ENCODE measurements around the gene CCDC127.

The CCDC127 gene

GRCh38 chr5:154826-155225, 63.1 kb downstream of the CCDC127 start:
- no peak for DNase-seq (ENCODE audit: extremely low read depth, insufficient read length)
- no peaks in the 10 kb centered on the region for H3K27me3 ChIP-seq (replicated peaks; ENCODE audit: control insufficient read depth, insufficient read depth, low read length)
- H3K4me3 ChIP-seq (replicated peaks; ENCODE audit: low read depth, low read length): no peak overlapping the region
- no peaks in the 10 kb centered on the region for H3K36me3 ChIP-seq (ENCODE audit: control insufficient read depth, insufficient read depth, low read length)
- TF ChIP-seq, protein P1, sequence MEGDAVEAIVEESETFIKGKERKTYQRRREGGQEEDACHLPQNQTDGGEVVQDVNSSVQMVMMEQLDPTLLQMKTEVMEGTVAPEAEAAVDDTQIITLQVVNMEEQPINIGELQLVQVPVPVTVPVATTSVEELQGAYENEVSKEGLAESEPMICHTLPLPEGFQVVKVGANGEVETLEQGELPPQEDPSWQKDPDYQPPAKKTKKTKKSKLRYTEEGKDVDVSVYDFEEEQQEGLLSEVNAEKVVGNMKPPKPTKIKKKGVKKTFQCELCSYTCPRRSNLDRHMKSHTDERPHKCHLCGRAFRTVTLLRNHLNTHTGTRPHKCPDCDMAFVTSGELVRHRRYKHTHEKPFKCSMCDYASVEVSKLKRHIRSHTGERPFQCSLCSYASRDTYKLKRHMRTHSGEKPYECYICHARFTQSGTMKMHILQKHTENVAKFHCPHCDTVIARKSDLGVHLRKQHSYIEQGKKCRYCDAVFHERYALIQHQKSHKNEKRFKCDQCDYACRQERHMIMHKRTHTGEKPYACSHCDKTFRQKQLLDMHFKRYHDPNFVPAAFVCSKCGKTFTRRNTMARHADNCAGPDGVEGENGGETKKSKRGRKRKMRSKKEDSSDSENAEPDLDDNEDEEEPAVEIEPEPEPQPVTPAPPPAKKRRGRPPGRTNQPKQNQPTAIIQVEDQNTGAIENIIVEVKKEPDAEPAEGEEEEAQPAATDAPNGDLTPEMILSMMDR (IDR thresholded peaks at IDR 0.05; ENCODE audit: insufficient read depth, low read length, poor library complexity, severe bottlenecking): no peak

- Histone ChIP-seq H3K4me3 (replicated peaks; ENCODE audit: low read depth, low read length) (no peak overlapping the region), H3K36me3 (ENCODE audit: control insufficient read depth, insufficient read depth, low read length) (no peaks in the 10 kb centered on the region), H3K27me3 (replicated peaks; ENCODE audit: control insufficient read depth, insufficient read depth, low read length) (no peaks in the 10 kb centered on the region)
- no peak for DNase-seq (ENCODE audit: extremely low read depth, insufficient read length)
- TF ChIP-seq, protein P1 (IDR thresholded peaks at IDR 0.05; ENCODE audit: insufficient read depth, low read length, poor library complexity, severe bottlenecking): no peak
Observed at GRCh38 chr5:154236-154635, 63.7 kb downstream of the CCDC127 start.

GRCh38 chr5:153256-153655, 64.7 kb downstream of the CCDC127 start:
- Histone ChIP-seq H3K27me3 (replicated peaks; ENCODE audit: control insufficient read depth, insufficient read depth, low read length) (no peaks in the 10 kb centered on the region), H3K36me3 (ENCODE audit: control insufficient read depth, insufficient read depth, low read length) (no peaks in the 10 kb centered on the region), H3K4me3 (replicated peaks; ENCODE audit: low read depth, low read length) (no peak overlapping the region)
- no peak for DNase-seq (ENCODE audit: extremely low read depth, insufficient read length)
- TF ChIP-seq, protein P1 (IDR thresholded peaks at IDR 0.05; ENCODE audit: insufficient read depth, low read length, poor library complexity, severe bottlenecking): no peak

- Histone ChIP-seq H3K27me3 (replicated peaks; ENCODE audit: control insufficient read depth, insufficient read depth, low read length) (no peaks in the 10 kb centered on the region), H3K4me3 (replicated peaks; ENCODE audit: low read depth, low read length) (no peak overlapping the region), H3K36me3 (ENCODE audit: control insufficient read depth, insufficient read depth, low read length) (no peaks in the 10 kb centered on the region)
- DNase-seq (ENCODE audit: extremely low read depth, insufficient read length): no peak
- TF ChIP-seq, protein P1 (IDR thresholded peaks at IDR 0.05; ENCODE audit: insufficient read depth, low read length, poor library complexity, severe bottlenecking): no peak
Observed at GRCh38 chr5:152077-152476, 65.9 kb downstream of the CCDC127 start.

DNA sequence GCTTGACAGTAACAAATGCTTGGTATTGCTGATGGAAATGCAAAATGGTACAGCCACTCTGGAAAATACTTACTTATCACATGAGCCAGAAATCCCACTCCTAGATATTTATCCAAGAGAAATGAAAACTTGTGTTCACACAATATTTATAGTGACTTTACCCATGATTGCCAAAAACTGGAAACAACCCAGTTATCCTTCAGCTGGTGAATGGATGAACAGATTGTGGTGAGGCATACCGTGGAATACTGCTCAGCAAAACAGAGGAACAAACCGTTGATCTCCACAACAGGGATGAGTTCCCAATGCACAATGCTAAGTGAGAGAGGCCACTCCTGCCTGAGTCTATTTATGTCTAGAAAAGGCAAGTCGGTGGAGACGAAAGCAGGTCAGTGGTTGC, 67.2 kb downstream of the CCDC127 start:
- DNase-seq (ENCODE audit: extremely low read depth, insufficient read length): no peak
- no peaks in the 10 kb centered on the region for H3K27me3 ChIP-seq (replicated peaks; ENCODE audit: control insufficient read depth, insufficient read depth, low read length)
- H3K36me3 ChIP-seq (ENCODE audit: control insufficient read depth, insufficient read depth, low read length): no peaks in the 10 kb centered on the region
- no peak overlapping the region for H3K4me3 ChIP-seq (replicated peaks; ENCODE audit: low read depth, low read length)
- TF ChIP-seq, protein P1 (IDR thresholded peaks at IDR 0.05; ENCODE audit: insufficient read depth, low read length, poor library complexity, severe bottlenecking): no peak

All from GM06990 (cell line).